SK-N-SH (cell line): ENCODE data around the gene FLT1. TPM values are rescaled to one million over a fixed set of nuclear protein-coding genes. Genes with fewer than 3 reads are reported as not detected.

Experiments used
- CTCF ChIA-PET: fragments of 300-600, 350-600 bp; formaldehyde crosslinking; extraction: SDS; loops from one replicate; lab custom pipeline; 2021; lab: Yijun Ruan, JAX
- POLR2A ChIA-PET: fragments of 350-600 bp; sonication (Branson Sonifier 250); formaldehyde crosslinking; extraction: SDS; loops from one replicate; lab custom pipeline; 2020; ENCODE audit warnings: antibody characterized with exemption, inconsistent platforms; lab: Yijun Ruan, JAX
- DNase-seq: peaks from one replicate; pipeline ENCODE4 v3.0.0; 2012
- H2AFZ ChIP-seq: fragments of 200-600 bp; sonication (generic); 2 replicates; pipeline ENCODE4 v1.8.1; 2016; ENCODE audit warnings: antibody characterized with exemption, mild to moderate bottlenecking, low read depth
- H3F3A ChIP-seq: fragments of 200-600 bp; sonication (generic); replicated peaks from 2 replicates; pipeline ENCODE3; 2016; ENCODE audit warnings: antibody characterized with exemption, mild to moderate bottlenecking; ENCODE audit not compliant: insufficient read depth
- H3K27ac ChIP-seq, 2 experiments: fragments of 200-500 bp in 1 of 2; fragments of 200-600 bp in 1 of 2; sonication (Bioruptor generic) in 1 of 2; sonication (generic), shearing (Covaris generic) in 1 of 2; 2 replicates each; pipeline versions ENCODE4 v1.5.1 to v1.6.1; 2014 to 2016; ENCODE audit warnings: low read depth in 2 of 2, inconsistent platforms in 1 of 2, low read length in 1 of 2, mild to moderate bottlenecking in 1 of 2, mixed read lengths in 1 of 2
- H3K27me3 ChIP-seq: fragments of 200-600 bp; sonication (generic), shearing (Covaris generic); 2 replicates; pipeline ENCODE4 v1.6.1; 2016; ENCODE audit warnings: mixed run types; ENCODE audit not compliant: insufficient read depth
- H3K36me3 ChIP-seq, 2 experiments: fragments of 200-500 bp in 1 of 2; fragments of 200-600 bp in 1 of 2; sonication (Bioruptor generic) in 1 of 2; sonication (generic) in 1 of 2; replicated peaks in 1 of 2; 2 replicates each; pipeline versions ENCODE3 to v1.5.1; 2014 to 2016; ENCODE audit warnings: low read length in 1 of 2, mild to moderate bottlenecking in 1 of 2; ENCODE audit not compliant: insufficient read depth in 2 of 2, control insufficient read depth in 1 of 2
- H3K4me1 ChIP-seq, 2 experiments: fragments of 200-500 bp in 1 of 2; fragments of 200-600 bp in 1 of 2; sonication (Bioruptor generic) in 1 of 2; sonication (generic), shearing (Covaris generic) in 1 of 2; 2 replicates each; pipeline versions ENCODE4 v1.5.1 to v1.6.1; 2014 to 2016; ENCODE audit warnings: low read depth in 1 of 2, low read length in 1 of 2, mixed run types in 1 of 2; ENCODE audit not compliant: insufficient read depth in 2 of 2, control insufficient read depth in 1 of 2
- H3K4me2 ChIP-seq: fragments of 200-600 bp; sonication (generic), shearing (Covaris generic); 2 replicates; pipeline ENCODE4 v1.6.1; 2017; ENCODE audit warnings: mixed run types
- H3K4me3 ChIP-seq, 2 experiments: fragments of 200-500 bp in 1 of 2; fragments of 200-600 bp in 1 of 2; sonication (Bioruptor generic) in 1 of 2; sonication (generic), shearing (Covaris generic) in 1 of 2; 2 replicates each; pipeline versions ENCODE4 v1.5.1 to v1.8.1; 2014 to 2016; ENCODE audit warnings: low read depth in 2 of 2, inconsistent platforms in 1 of 2, low read length in 1 of 2, mild to moderate bottlenecking in 1 of 2, mixed read lengths in 1 of 2, moderate library complexity in 1 of 2
- H3K79me2 ChIP-seq: fragments of 200-600 bp; sonication (generic); 2 replicates; pipeline ENCODE4 v1.8.1; 2017; ENCODE audit warnings: mild to moderate bottlenecking; ENCODE audit not compliant: insufficient read depth
- H3K9ac ChIP-seq: fragments of 200-600 bp; sonication (generic); 2 replicates; pipeline ENCODE4 v1.6.1; 2017; ENCODE audit warnings: mixed run types
- H3K9me2 ChIP-seq: fragments of 200-600 bp; sonication (generic); 2 replicates; pipeline ENCODE4 v1.6.1; 2017; ENCODE audit warnings: mixed run types
- H3K9me3 ChIP-seq: fragments of 200-600 bp; sonication (generic); 2 replicates; pipeline ENCODE4 v1.6.1; 2017; ENCODE audit warnings: mixed run types, mild to moderate bottlenecking, moderate library complexity
- H4K20me1 ChIP-seq: fragments of 200-600 bp; sonication (generic); 2 replicates; pipeline ENCODE4 v1.6.1; 2017; ENCODE audit warnings: mild to moderate bottlenecking, mixed run types; ENCODE audit not compliant: insufficient read depth
- CTCF ChIP-seq: fragments of 200-600 bp; sonication (generic); IDR thresholded peaks from 2 replicates; pipeline ENCODE4 v1.6.1; 2017; ENCODE audit warnings: antibody characterized with exemption, mild to moderate bottlenecking, moderate library complexity
- ELF1 ChIP-seq: IDR thresholded peaks from 2 replicates; pipeline ENCODE4 v1.4.0; 2012
- FOXJ3 ChIP-seq: sonication (generic); formaldehyde crosslinking; IDR thresholded peaks from 2 replicates; pipeline ENCODE4 v1.5.1; 2020; ENCODE audit warnings: mild to moderate bottlenecking, missing genetic modification reagents
- FOXM1 ChIP-seq: IDR thresholded peaks from 2 replicates; pipeline ENCODE4 v1.4.0; 2012; ENCODE audit warnings: low read depth, mild to moderate bottlenecking
- JUND ChIP-seq: IDR thresholded peaks from 2 replicates; pipeline ENCODE4 v1.4.0; 2012
- MEF2A ChIP-seq: IDR thresholded peaks from 2 replicates; pipeline ENCODE4 v1.4.0; 2012; ENCODE audit warnings: low read depth, borderline replicate concordance
- MXI1 ChIP-seq: IDR thresholded peaks from 2 replicates; pipeline ENCODE4 v1.6.1; 2012; ENCODE audit warnings: mild to moderate bottlenecking, low read depth, low read length, improper control_type of control experiment
- NFIC ChIP-seq: IDR thresholded peaks from 2 replicates; pipeline ENCODE4 v1.4.0; 2012; ENCODE audit warnings: borderline replicate concordance
- PBX3 ChIP-seq: IDR thresholded peaks from 2 replicates; pipeline ENCODE4; 2012
- RCOR1 ChIP-seq: fragments of 150-350 bp; IDR thresholded peaks from 2 replicates; pipeline ENCODE4 v1.6.1; 2017; ENCODE audit warnings: antibody characterized with exemption, low read length
- RFX5 ChIP-seq: IDR thresholded peaks from 2 replicates; pipeline ENCODE4 v1.6.1; 2012; ENCODE audit warnings: mild to moderate bottlenecking, improper control_type of control experiment, low read length
- SIN3A ChIP-seq: IDR thresholded peaks from 2 replicates; pipeline ENCODE4 v1.6.1; 2012; ENCODE audit warnings: low read depth, mild to moderate bottlenecking, low read length, moderate library complexity, borderline replicate concordance
- SMC3 ChIP-seq: IDR thresholded peaks from 2 replicates; pipeline ENCODE4 v1.6.1; 2012; ENCODE audit warnings: low read depth, low read length, improper control_type of control experiment
- TCF12 ChIP-seq: IDR thresholded peaks from 2 replicates; pipeline ENCODE4 v1.4.0; 2012
- USF1 ChIP-seq: IDR thresholded peaks from 2 replicates; pipeline ENCODE4 v1.4.0; 2012; ENCODE audit warnings: low read depth, borderline replicate concordance
- WGBS: methylation state at CpG from one replicate; pipeline ENCODE4 v1.1.6; 2017; ENCODE audit warnings: low lambda C conversion rate; 5-methylcytosine and 5-hydroxymethylcytosine counted together
- polyA plus RNA-seq, 3 experiments: library from polyadenylated mRNA; depleted of rRNA; stranded (reverse); fragments of >200 nt; gene quantifications; 2 replicates each; pipeline ENCODE4 v1.2.3, GENCODE V29; 2012
- TF ChIP-seq, protein P1 (sequence below): IDR thresholded peaks from 2 replicates; pipeline ENCODE4 v1.6.1; 2012; ENCODE audit warnings: mild to moderate bottlenecking, low read depth, low read length, moderate library complexity
- TF ChIP-seq, protein P2 (sequence below): IDR thresholded peaks from 2 replicates; pipeline ENCODE4 v1.4.0; 2012; ENCODE audit warnings: low read depth

The FLT1 gene
- polyA plus RNA-seq, 1 of the 3 experiments (the other 2 are of a cell fraction), result 0.20 TPM

- ChIA-PET POLR2A (no interaction called here), CTCF (no interaction called here)
- H3F3A ChIP-seq, result no peaks in the 10 kb centered on the region
- no peaks in the 10 kb centered on the region for H3K9me3 ChIP-seq
- DNase-seq, result no peak
- 26% methylated on average over 8 of the region's 8 CpGs for WGBS
- no peak overlapping the region for H3K4me2 ChIP-seq
- H3K79me2 ChIP-seq, result no peaks in the 10 kb centered on the region
- TF ChIP-seq SMC3, result no peak
- no peaks in the 10 kb centered on the region for H4K20me1 ChIP-seq
- H3K27ac ChIP-seq, result no peak overlapping the region
- H2AFZ ChIP-seq, result no peak overlapping the region
- H3K4me3 ChIP-seq, result no peak overlapping the region
- peaks cover 56% of the 10 kb centered on the region for H3K27me3 ChIP-seq
- H3K9ac ChIP-seq, result no peak overlapping the region
- H3K36me3 ChIP-seq, result no peaks in the 10 kb centered on the region
- no peaks in the 10 kb centered on the region for H3K4me1 ChIP-seq
- H3K9me2 ChIP-seq, result no peaks in the 10 kb centered on the region
Observed at GRCh38 chr13:28438067-28438466, 56.9 kb downstream of the FLT1 start.

GRCh38 chr13:28435917-28436316 is 59.0 kb downstream of the FLT1 start:
- ChIA-PET CTCF (interaction anchor here (0.6 kb wide), 1 partner anchor 28 kb away, joined by 3 read pairs; no protein-coding TSS in a partner anchor), POLR2A (no interaction called here)
- Histone ChIP-seq H3K4me2 (no peak overlapping the region), H4K20me1 (no peaks in the 10 kb centered on the region), H3K9me2 (no peaks in the 10 kb centered on the region), H3K79me2 (no peaks in the 10 kb centered on the region), H3K4me1 (no peaks in the 10 kb centered on the region), H3F3A (no peaks in the 10 kb centered on the region), H3K27ac (no peak overlapping the region), H3K4me3 (no peak overlapping the region), H3K9ac (no peak overlapping the region), H3K9me3 (no peaks in the 10 kb centered on the region), H3K27me3 (peaks cover 61% of the 10 kb centered on the region), H2AFZ (no peak overlapping the region), H3K36me3 (no peaks in the 10 kb centered on the region)
- 20% methylated on average over 6 of the region's 6 CpGs for WGBS
- TF ChIP-seq ELF1 (no peak), FOXJ3 (CRISPR knock-in tag) (no peak), NFIC (no peak), MXI1 (no peak), PBX3 (no peak), RFX5 (no peak), SIN3A (no peak), CTCF (no peak), RCOR1 (no peak), USF1 (no peak), MEF2A (no peak), JUND (no peak), FOXM1 (no peak), TCF12 (no peak)
- TF ChIP-seq, protein P1, sequence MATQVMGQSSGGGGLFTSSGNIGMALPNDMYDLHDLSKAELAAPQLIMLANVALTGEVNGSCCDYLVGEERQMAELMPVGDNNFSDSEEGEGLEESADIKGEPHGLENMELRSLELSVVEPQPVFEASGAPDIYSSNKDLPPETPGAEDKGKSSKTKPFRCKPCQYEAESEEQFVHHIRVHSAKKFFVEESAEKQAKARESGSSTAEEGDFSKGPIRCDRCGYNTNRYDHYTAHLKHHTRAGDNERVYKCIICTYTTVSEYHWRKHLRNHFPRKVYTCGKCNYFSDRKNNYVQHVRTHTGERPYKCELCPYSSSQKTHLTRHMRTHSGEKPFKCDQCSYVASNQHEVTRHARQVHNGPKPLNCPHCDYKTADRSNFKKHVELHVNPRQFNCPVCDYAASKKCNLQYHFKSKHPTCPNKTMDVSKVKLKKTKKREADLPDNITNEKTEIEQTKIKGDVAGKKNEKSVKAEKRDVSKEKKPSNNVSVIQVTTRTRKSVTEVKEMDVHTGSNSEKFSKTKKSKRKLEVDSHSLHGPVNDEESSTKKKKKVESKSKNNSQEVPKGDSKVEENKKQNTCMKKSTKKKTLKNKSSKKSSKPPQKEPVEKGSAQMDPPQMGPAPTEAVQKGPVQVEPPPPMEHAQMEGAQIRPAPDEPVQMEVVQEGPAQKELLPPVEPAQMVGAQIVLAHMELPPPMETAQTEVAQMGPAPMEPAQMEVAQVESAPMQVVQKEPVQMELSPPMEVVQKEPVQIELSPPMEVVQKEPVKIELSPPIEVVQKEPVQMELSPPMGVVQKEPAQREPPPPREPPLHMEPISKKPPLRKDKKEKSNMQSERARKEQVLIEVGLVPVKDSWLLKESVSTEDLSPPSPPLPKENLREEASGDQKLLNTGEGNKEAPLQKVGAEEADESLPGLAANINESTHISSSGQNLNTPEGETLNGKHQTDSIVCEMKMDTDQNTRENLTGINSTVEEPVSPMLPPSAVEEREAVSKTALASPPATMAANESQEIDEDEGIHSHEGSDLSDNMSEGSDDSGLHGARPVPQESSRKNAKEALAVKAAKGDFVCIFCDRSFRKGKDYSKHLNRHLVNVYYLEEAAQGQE, result no peak
- TF ChIP-seq, protein P2, sequence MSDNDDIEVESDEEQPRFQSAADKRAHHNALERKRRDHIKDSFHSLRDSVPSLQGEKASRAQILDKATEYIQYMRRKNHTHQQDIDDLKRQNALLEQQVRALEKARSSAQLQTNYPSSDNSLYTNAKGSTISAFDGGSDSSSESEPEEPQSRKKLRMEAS, result no peak
- DNase-seq, result no peak
